ENCODE results near the gene KAZN. TPM values are rescaled to one million over a fixed set of nuclear protein-coding genes. Genes with fewer than 3 reads are reported as not detected.

Gene KAZN
- total RNA-seq, 2 donors from 2014 or later: 3.4 to 12.2 TPM

DNA sequence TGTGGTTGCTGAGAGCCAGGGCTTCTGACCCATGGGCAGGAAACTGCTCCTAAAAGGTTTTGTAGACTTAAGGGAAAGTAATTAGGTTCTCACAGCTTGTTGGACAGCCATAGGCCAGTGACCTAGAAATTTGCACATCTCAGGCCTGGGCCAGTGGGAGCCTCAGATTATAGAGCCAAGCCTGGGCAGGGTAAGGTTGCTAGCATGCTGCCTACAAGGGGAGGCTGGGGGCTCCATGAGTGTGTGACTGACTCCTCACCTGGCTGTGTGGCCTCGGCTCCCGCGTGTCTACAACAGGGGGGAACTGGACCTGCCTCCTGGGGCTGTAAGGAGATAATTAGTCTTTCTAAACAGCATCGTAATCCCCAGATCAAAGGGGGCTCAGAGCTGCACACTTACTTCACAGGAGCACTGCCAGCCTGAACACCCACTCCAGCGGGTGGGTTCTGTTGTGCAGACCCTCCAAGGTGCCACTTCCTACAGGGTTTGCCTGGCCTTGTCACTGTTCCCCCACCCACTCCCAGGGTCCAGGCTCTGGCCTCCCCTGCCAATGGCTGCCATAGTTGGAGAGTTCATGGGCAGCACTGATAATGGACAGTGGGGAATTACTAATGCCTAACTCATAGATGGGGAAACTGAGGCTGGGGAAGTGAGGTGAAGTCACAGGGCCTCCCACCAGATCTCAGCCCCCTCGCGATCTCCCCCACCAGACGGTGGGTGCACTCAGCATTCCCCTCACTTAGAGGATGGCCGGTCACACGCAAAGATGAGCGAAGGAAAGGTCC is 324.6 kb downstream of the KAZN start:
- Histone ChIP-seq H3K27ac (peak overlapping the region in 1 of 4 donors; percentile 46), H3K9me3 (no peaks in the 10 kb centered on the region), H3K36me3 (replicated peaks in 1 of 2; ENCODE audit: insufficient read depth in 1 of 2, low read depth in 2 of 2) (no peaks in the 10 kb centered on the region), H3K27me3 (no peaks in the 10 kb centered on the region), H3K4me3 (no peak overlapping the region), H3K4me1 (peaks cover 11% of the 10 kb centered on the region)
- ATAC-seq (no peak), DNase-seq (no peak)
- intact Hi-C loops (cut with DNase I): no loop called here
- 80 to 90% methylated on average over 9 to 11 of the region's 11 CpGs for WGBS, 2 donors
- TF ChIP-seq, protein P1, sequence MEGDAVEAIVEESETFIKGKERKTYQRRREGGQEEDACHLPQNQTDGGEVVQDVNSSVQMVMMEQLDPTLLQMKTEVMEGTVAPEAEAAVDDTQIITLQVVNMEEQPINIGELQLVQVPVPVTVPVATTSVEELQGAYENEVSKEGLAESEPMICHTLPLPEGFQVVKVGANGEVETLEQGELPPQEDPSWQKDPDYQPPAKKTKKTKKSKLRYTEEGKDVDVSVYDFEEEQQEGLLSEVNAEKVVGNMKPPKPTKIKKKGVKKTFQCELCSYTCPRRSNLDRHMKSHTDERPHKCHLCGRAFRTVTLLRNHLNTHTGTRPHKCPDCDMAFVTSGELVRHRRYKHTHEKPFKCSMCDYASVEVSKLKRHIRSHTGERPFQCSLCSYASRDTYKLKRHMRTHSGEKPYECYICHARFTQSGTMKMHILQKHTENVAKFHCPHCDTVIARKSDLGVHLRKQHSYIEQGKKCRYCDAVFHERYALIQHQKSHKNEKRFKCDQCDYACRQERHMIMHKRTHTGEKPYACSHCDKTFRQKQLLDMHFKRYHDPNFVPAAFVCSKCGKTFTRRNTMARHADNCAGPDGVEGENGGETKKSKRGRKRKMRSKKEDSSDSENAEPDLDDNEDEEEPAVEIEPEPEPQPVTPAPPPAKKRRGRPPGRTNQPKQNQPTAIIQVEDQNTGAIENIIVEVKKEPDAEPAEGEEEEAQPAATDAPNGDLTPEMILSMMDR (IDR thresholded peaks at IDR 0.05): no peak
- TF ChIP-seq POLR2A (IDR thresholded peaks at IDR 0.05): no peak

DNA sequence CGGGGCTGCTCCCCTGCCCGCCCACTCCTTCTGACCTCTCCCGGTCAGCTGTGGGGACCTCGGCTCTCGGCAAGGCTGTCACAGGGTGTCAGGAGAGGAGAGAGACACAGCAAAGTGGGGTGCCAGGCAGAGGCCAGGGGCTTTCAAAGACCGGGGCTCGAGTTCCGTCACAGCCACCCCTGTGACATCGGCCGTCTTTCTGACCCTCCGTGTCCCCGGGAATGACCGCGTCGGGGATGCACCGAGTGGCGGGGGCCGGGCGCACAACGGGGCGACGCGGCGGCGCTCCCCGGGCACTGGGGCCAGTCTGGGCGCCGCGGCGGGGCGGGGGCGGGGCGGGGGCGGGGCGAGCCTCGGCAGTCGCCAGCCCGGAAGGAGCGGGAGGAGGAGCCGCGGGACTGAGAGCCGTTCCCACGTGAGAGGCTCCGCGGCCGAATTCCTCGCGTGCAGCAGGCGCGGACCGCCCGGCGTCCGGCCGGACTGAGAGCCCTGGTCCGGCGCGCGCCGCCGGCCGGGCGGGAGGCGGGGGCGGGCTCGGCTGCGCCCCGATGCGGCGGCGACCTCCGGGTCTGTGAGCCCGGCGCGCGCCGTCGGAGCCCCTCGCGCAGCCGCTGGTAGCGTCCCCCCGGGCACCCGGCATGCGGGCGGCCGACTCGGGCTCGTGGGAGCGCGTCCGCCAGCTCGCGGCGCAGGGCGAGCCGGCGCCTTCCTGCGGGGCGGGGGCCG is 325.4 kb downstream of the KAZN start:
- Histone ChIP-seq H3K27ac (peak overlapping the region in 2 of 4 donors; percentile 0 to 46), H3K36me3 (replicated peaks in 1 of 2; ENCODE audit: insufficient read depth in 1 of 2, low read depth in 2 of 2) (no peaks in the 10 kb centered on the region), H3K4me1 (peaks cover 11% of the 10 kb centered on the region), H3K9me3 (no peaks in the 10 kb centered on the region), H3K4me3 (no peak overlapping the region), H3K27me3 (no peaks in the 10 kb centered on the region)
- 8 to 49% methylated on average over 5 to 27 of the region's 101 CpGs for WGBS, 2 donors
- peak; percentile 85 for ATAC-seq
- DNase-seq: peak; percentile 66 to 81 (median 79)
- intact Hi-C loops (cut with DNase I): no loop called here
- no peak for TF ChIP-seq POLR2A (IDR thresholded peaks at IDR 0.05)
- TF ChIP-seq, protein P1 (IDR thresholded peaks at IDR 0.05): no peak

- peaks cover 11% of the 10 kb centered on the region for H3K4me1 ChIP-seq
- ATAC-seq: peak; percentile 79
- TF ChIP-seq, protein P1 (IDR thresholded peaks at IDR 0.05): peak in 4 of 7 experiments; percentile 8 to 52 (median 26)
- peak in 1 of 3 donors; percentile 20 for TF ChIP-seq POLR2A (IDR thresholded peaks at IDR 0.05)
- H3K4me3 ChIP-seq: peak overlapping the region; percentile 25 to 26
- no peaks in the 10 kb centered on the region for H3K36me3 ChIP-seq (replicated peaks in 1 of 2; ENCODE audit: insufficient read depth in 1 of 2, low read depth in 2 of 2)
- peak; percentile 56 to 72 (median 66) for DNase-seq
- H3K9me3 ChIP-seq: no peaks in the 10 kb centered on the region
- peak overlapping the region in 2 of 4 donors; percentile 31 to 39 for H3K27ac ChIP-seq
- 1 to 8% methylated on average over 16 to 39 of the region's 94 CpGs for WGBS, 2 donors
- no peaks in the 10 kb centered on the region for H3K27me3 ChIP-seq
- intact Hi-C loops (cut with DNase I): no loop called here
These were observed 326.2 kb downstream of the KAZN start for GRCh38 chr1:14924455-14925331.

DNA sequence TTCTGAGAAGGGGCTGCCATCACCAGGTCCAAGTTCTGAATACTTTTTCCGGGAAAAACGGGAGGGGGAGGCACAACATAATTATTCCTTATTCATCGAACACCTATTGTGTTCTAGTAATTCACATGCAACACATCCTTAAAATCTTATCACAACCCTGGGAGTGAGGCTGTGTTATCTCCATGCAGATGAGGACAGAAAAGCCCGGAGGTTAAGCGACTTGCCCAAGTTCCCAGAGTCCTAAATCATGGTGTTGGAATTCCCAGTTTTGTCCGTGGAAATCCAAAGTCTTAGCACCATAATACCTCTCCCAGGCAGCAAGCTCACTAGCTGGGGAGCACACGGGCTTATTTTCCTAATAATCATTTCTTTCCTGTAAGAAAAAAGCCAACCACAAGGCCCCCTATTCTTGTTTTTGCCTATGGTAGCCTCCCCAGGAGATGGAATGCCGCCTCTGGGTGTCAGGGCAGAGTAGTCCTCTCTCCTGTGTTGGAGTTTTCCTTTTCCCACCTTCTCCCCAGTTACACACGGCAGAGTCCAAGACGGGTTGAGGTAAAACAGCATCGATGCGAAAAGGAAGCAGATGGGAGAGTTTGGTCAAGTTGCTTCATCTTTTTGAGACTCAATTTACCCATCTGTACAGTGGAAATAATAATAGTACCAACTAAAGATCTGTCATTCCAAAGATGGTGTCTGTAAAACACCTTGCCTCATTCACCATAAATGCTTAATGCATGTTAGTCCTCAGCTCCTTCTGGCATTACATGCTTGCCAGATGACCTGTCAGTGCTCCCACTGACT is 327.1 kb downstream of the KAZN start:
- Histone ChIP-seq H3K4me1 (peaks cover 11% of the 10 kb centered on the region), H3K27me3 (no peaks in the 10 kb centered on the region), H3K27ac (no peak overlapping the region), H3K9me3 (no peaks in the 10 kb centered on the region), H3K36me3 (replicated peaks in 1 of 2; ENCODE audit: insufficient read depth in 1 of 2, low read depth in 2 of 2) (no peaks in the 10 kb centered on the region), H3K4me3 (no peak overlapping the region)
- intact Hi-C loops (cut with DNase I): no loop called here
- WGBS, 2 donors: 48 to 50% methylated on average over 12 of the region's 12 CpGs
- ATAC-seq (no peak), DNase-seq (no peak)
- no peak for TF ChIP-seq POLR2A (IDR thresholded peaks at IDR 0.05)
- TF ChIP-seq, protein P1 (IDR thresholded peaks at IDR 0.05): no peak

Measured in body of pancreas (tissue), 4 donors.